ENCODE data around the gene TLR4.

Gene TLR4

DNA sequence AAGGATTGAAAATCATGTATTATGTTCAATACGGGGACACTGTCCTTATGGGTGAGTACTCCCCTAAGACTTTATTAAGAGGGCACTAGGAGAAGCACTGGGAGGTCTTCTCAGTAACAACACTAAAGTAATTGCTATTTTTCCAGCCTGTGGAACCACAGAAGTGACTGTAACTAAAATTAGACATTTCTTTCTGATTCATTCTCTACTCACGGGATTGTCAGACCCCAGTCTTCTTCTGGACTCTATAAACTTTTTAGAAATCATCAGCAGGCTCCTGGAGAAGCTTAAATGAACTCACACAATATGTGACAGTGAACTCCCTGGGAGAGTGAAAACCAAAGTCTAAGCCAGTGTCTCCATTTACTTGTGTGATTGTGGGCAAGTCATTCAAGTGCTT lies 14.5 kb downstream of the TLR4 start:
- no peak for DNase-seq (ENCODE audit: low read depth)
- no peak overlapping the region for H3K4me3 ChIP-seq (ENCODE audit: low read depth, low read length)
- TF ChIP-seq, protein P1, sequence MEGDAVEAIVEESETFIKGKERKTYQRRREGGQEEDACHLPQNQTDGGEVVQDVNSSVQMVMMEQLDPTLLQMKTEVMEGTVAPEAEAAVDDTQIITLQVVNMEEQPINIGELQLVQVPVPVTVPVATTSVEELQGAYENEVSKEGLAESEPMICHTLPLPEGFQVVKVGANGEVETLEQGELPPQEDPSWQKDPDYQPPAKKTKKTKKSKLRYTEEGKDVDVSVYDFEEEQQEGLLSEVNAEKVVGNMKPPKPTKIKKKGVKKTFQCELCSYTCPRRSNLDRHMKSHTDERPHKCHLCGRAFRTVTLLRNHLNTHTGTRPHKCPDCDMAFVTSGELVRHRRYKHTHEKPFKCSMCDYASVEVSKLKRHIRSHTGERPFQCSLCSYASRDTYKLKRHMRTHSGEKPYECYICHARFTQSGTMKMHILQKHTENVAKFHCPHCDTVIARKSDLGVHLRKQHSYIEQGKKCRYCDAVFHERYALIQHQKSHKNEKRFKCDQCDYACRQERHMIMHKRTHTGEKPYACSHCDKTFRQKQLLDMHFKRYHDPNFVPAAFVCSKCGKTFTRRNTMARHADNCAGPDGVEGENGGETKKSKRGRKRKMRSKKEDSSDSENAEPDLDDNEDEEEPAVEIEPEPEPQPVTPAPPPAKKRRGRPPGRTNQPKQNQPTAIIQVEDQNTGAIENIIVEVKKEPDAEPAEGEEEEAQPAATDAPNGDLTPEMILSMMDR (IDR thresholded peaks at IDR 0.05; ENCODE audit: low read depth, low read length, missing control alignments): no peak
- in situ Hi-C loops (cut with HindIII; ENCODE audit: low sequenced_read_pairs): no loop called here

GRCh38 chr9:117719161-117719920 lies 15.1 kb downstream of the TLR4 start:
- in situ Hi-C loops (cut with HindIII; ENCODE audit: low sequenced_read_pairs): no loop called here
- no peak overlapping the region for H3K4me3 ChIP-seq (ENCODE audit: low read depth, low read length)
- DNase-seq (ENCODE audit: low read depth): no peak
- TF ChIP-seq, protein P1 (IDR thresholded peaks at IDR 0.05; ENCODE audit: low read depth, low read length, missing control alignments): no peak

- TF ChIP-seq, protein P1 (IDR thresholded peaks at IDR 0.05; ENCODE audit: low read depth, low read length, missing control alignments): no peak
- H3K4me3 ChIP-seq (ENCODE audit: low read depth, low read length): no peak overlapping the region
- DNase-seq (ENCODE audit: low read depth): no peak
- in situ Hi-C loops (cut with HindIII; ENCODE audit: low sequenced_read_pairs): no loop called here
Measured at GRCh38 chr9:117720066-117720465, 15.9 kb downstream of the TLR4 start.

DNA sequence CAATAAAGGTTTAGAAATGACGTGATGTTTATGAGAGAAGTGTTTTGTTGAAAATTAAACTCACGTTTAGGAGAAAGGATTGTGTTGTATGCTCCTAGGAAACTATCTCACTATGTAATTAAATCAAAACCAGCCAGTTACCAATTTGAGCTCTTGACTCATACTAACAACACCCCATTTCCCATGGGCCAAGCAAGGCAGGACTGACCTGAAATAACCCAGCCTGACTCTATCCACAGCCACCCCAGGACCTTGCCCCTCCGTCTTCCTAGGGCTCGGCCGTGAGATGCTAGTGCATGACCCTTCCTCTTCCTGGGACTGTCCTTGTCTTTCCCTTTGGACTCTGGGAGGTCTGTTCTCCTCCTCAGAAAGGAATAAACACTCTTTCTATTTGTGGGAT lies 16.4 kb downstream of the TLR4 start:
- H3K4me3 ChIP-seq (ENCODE audit: low read depth, low read length): no peak overlapping the region
- TF ChIP-seq, protein P1 (IDR thresholded peaks at IDR 0.05; ENCODE audit: low read depth, low read length, missing control alignments): no peak
- DNase-seq (ENCODE audit: low read depth): no peak
- in situ Hi-C loops (cut with HindIII; ENCODE audit: low sequenced_read_pairs): no loop called here

DNA sequence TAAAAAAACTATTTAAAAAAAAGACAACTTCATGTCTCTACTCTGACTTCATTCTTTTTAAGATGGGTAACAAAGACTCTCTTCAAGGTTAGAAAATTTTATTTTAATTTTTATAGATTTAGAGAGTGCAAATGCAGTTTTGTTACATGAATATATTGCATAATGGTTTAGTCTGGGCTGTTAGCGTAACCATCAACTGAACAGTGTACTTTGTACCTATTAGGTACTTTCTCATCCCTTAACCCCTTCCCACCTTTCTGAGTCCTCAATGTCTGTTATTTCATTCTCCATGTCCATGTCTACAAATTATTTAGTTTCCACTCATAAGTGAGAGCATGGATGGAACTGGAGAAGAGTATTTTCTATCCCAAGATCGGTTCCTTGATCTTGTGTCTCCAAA lies 16.8 kb downstream of the TLR4 start:
- no peak overlapping the region for H3K4me3 ChIP-seq (ENCODE audit: low read depth, low read length)
- TF ChIP-seq, protein P1 (IDR thresholded peaks at IDR 0.05; ENCODE audit: low read depth, low read length, missing control alignments): no peak
- in situ Hi-C loops (cut with HindIII; ENCODE audit: low sequenced_read_pairs): no loop called here
- DNase-seq (ENCODE audit: low read depth): no peak

DNA sequence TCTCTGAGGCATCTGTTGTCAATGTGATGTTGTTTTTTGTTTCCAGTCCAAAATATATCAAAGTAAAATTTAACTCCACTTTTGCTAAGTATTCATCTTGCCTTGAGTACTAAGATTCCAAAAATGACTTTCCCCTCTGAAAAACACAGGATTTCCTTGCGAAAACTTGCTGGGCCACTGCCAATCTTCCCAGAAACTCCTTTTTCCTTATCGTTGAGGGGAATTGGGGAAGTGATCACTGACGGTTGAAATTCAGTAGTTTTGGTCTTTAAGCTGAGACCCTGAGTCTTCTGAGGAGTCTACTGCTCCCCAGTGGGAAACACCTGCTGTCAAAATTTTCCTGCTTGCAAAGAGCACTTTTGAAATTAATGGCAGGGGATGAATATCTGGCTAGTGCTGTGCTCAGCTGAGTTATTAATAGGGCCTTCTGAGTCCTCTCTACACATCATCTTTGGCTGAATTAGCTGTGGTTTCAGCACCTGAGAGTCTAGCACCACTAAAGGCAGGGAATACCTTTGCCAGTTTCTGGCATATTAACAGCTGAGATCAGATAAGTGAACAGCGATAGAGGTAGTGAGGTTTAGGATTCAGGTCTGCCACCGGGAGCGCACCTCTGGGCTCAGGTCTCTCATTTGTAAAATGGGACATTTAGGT lies 18.0 kb downstream of the TLR4 start:
- no peak overlapping the region for H3K4me3 ChIP-seq (ENCODE audit: low read depth, low read length)
- TF ChIP-seq, protein P1 (IDR thresholded peaks at IDR 0.05; ENCODE audit: low read depth, low read length, missing control alignments): no peak
- DNase-seq (ENCODE audit: low read depth): no peak
- in situ Hi-C loops (cut with HindIII; ENCODE audit: low sequenced_read_pairs): no loop called here

Measured in astrocyte of the cerebellum (primary cell).